Measurements from ENCODE around the gene C17orf50.

DNA sequence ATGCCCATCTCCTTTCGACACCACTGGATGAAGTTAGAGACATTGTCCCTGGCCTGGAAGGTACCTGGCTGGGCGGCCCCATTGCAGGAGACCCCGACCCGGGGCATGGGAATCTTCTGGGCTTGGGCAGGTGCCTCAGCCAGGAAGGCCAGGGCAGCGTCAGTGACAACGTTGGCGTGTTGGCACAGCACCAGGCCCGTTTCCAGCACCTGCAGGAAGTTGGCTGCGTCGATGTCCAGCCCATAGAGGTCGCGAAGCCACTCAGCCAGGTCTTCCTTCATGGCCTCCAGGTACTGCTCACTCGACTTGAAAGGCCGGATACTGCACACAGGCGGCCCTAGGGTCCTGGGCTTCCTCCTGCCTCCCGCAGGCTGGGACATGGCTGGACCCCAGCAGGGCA lies 8.2 kb upstream of the C17orf50 start:
- TF ChIP-seq CTCF (optimal IDR thresholded peaks at IDR 0.05 in 1 of 3, IDR thresholded peaks at IDR 0.05 in 1 of 3, conservative IDR thresholded peaks at IDR 0.05 in 1 of 3; ENCODE audit: extremely low read depth in 1 of 3, insufficient read depth in 2 of 3, low read length in 3 of 3) (no peak), EZH2 (IDR thresholded peaks at IDR 0.05; ENCODE audit: low read length) (no peak)
